ENCODE data around the gene TMEM63C. TPM values are rescaled to one million over a fixed set of nuclear protein-coding genes. Genes with fewer than 3 reads are reported as not detected.

TMEM63C gene, protein sequence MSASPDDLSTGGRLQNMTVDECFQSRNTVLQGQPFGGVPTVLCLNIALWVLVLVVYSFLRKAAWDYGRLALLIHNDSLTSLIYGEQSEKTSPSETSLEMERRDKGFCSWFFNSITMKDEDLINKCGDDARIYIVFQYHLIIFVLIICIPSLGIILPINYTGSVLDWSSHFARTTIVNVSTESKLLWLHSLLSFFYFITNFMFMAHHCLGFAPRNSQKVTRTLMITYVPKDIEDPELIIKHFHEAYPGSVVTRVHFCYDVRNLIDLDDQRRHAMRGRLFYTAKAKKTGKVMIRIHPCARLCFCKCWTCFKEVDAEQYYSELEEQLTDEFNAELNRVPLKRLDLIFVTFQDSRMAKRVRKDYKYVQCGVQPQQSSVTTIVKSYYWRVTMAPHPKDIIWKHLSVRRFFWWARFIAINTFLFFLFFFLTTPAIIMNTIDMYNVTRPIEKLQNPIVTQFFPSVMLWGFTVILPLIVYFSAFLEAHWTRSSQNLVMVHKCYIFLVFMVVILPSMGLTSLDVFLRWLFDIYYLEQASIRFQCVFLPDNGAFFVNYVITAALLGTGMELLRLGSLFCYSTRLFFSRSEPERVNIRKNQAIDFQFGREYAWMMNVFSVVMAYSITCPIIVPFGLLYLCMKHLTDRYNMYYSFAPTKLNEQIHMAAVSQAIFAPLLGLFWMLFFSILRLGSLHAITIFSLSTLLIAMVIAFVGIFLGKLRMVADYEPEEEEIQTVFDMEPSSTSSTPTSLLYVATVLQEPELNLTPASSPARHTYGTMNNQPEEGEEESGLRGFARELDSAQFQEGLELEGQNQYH
- polyA plus RNA-seq (2012; ENCODE audit: low read depth, missing spikeins) = 0.04 TPM

GRCh38 chr14:77181603-77182437, at the start of gene TMEM63C:
TMEM63C (plus strand) TSS chr14:77181798; CDS start chr14:77218814, 37,016 bp downstream.
- peak; percentile 85 for FAIRE-seq
- peak; percentile 64 for DNase-seq (ENCODE audit: insufficient read length, low spot score)
- no peak for TF ChIP-seq PAX5 (IDR thresholded peaks at IDR 0.05; ENCODE audit: insufficient read depth, low read length, severe bottlenecking)
- TF ChIP-seq POLR2AphosphoS5 (IDR thresholded peaks at IDR 0.05; ENCODE audit: low read depth, low read length) = no peak
- TF ChIP-seq TAF1 (IDR thresholded peaks at IDR 0.05; ENCODE audit: low read depth, low read length) = no peak
- no peak for TF ChIP-seq SPI1 (IDR thresholded peaks at IDR 0.05; ENCODE audit: low read depth, low read length)
- TF ChIP-seq POU2F2 (IDR thresholded peaks at IDR 0.05; ENCODE audit: low read depth, low read length) = no peak
- TF ChIP-seq POLR2A (IDR thresholded peaks at IDR 0.05; ENCODE audit: low read depth, low read length) = no peak

DNA sequence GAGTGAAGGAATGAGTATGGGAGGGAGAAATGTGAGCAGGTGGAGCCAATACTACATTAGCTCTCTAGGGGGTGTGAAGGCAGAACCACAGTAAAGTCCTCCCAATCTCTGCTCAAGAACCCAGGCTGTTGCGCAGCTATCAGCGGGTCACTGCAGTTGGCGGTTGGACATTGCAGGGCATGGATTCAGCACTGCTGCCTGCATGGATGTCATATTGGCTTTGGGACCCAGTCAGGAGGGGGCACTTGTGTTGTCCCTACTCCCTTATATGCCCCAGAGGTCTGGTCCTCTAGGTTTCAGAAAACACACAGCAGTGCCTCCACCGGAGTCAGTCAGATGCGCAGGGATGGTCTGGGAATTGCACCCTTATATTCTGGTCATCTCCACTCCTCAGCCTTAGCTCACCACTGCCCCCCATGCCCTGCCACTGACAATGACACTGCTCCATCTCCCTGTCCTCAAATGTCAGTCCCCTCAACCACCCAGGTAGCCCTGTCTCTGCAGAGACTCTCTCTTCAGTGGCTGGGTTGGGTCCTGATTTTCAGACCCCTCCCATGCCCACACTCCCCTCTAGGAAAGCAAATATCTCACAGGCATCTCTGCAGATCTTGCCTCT, 49.6 kb upstream of the TMEM63C start:
- no peak for FAIRE-seq
- TF ChIP-seq POU2F2 (IDR thresholded peaks at IDR 0.05; ENCODE audit: low read depth, low read length) (no peak), POLR2A (IDR thresholded peaks at IDR 0.05; ENCODE audit: low read depth, low read length) (no peak), TAF1 (IDR thresholded peaks at IDR 0.05; ENCODE audit: low read depth, low read length) (no peak), PAX5 (IDR thresholded peaks at IDR 0.05; ENCODE audit: insufficient read depth, low read length, severe bottlenecking) (no peak), SPI1 (IDR thresholded peaks at IDR 0.05; ENCODE audit: low read depth, low read length) (no peak), POLR2AphosphoS5 (IDR thresholded peaks at IDR 0.05; ENCODE audit: low read depth, low read length) (no peak)

DNA sequence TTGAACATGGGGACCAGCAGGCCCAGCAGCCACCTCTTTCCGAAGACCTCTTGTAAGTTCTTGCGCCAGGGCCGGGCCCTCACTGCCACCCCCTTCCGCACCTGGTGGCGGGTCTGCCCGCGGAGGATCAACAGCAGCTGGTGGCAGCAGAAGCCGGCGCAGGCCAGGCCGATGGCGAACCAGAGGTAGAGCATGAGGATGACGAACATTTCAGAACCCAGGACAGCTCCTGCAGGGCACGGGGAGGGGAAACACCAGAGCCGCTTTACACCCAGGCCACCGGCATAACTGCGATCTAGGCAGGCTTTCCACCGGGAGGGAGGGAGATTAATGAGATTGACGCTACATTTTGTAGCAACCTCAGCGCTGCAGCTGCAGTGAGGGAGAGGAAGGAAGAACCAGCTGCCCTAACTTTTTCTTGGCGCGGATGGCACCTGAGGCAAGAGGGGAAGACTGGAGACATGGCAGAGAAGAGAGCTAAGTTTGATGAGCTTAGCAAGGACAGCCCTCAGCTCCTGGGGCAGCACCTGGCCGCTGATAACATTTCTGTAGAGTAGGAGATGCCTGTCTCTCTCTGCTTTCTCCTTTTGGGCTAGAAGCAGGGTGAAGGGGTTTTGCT, 47.8 kb upstream of the TMEM63C start:
- peak; percentile 83 for DNase-seq (ENCODE audit: insufficient read length, low spot score)
- peak; percentile 56 for FAIRE-seq
- TF ChIP-seq POLR2A (IDR thresholded peaks at IDR 0.05; ENCODE audit: low read depth, low read length) (no peak), TAF1 (IDR thresholded peaks at IDR 0.05; ENCODE audit: low read depth, low read length) (no peak), PAX5 (IDR thresholded peaks at IDR 0.05; ENCODE audit: insufficient read depth, low read length, severe bottlenecking) (no peak), SPI1 (IDR thresholded peaks at IDR 0.05; ENCODE audit: low read depth, low read length) (no peak), POLR2AphosphoS5 (IDR thresholded peaks at IDR 0.05; ENCODE audit: low read depth, low read length) (no peak), POU2F2 (IDR thresholded peaks at IDR 0.05; ENCODE audit: low read depth, low read length) (no peak)

More for the DNA sequence above, 49.6 kb upstream of the TMEM63C start:
- DNase-seq (ENCODE audit: insufficient read length, low spot score) = no peak

- DNase-seq (ENCODE audit: insufficient read length, low spot score) (no peak), FAIRE-seq (no peak)
- TF ChIP-seq PAX5 (IDR thresholded peaks at IDR 0.05; ENCODE audit: insufficient read depth, low read length, severe bottlenecking) = no peak
- no peak for TF ChIP-seq SPI1 (IDR thresholded peaks at IDR 0.05; ENCODE audit: low read depth, low read length)
- TF ChIP-seq POU2F2 (IDR thresholded peaks at IDR 0.05; ENCODE audit: low read depth, low read length) = no peak
- TF ChIP-seq TAF1 (IDR thresholded peaks at IDR 0.05; ENCODE audit: low read depth, low read length) = no peak
- TF ChIP-seq POLR2AphosphoS5 (IDR thresholded peaks at IDR 0.05; ENCODE audit: low read depth, low read length) = no peak
- no peak for TF ChIP-seq POLR2A (IDR thresholded peaks at IDR 0.05; ENCODE audit: low read depth, low read length)
Observed at GRCh38 chr14:77139022-77139421, 42.6 kb upstream of the TMEM63C start.

DNA sequence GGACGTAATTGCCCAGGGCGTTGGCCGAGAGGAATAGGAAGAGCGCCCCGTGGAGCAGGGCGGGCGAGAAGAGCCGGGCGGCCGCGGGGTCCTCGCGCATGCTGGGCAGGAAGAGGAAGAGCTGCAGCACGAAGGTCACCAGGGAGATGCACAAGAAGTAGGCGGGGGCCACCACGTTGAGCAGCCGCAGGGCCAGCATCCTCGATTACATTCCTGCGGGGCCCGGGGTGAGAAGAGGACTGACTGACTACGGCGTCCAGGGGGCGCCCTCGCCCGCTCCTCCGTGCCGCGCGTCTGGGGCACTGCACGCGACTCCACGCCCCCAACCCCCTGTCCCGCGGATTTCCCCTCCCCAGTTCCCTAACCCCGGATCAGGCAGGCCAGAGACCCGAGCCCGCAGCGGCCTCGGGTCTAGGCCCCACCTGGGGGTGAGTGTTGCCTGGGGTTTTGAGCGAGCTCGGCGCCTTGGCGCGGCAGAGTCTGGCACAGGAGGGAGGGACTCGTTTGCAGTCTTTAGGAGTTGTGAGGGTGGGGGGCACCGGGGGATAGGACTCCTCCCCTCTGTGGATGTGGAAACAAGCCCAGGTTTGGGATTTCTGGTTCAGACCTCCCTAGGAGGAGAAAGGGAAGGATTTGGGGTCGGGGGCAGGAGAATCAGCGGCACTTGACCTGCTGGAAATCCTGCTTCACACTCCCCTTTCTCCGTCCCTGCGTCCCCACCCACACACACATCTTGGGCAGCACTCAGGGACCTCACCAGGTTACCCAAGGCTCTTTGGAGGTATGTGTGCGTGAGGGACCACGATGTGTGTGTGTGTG, 41.8 kb upstream of the TMEM63C start:
- DNase-seq (ENCODE audit: insufficient read length, low spot score) (peak; percentile 66), FAIRE-seq (peak; percentile 69)
- TF ChIP-seq TAF1 (IDR thresholded peaks at IDR 0.05; ENCODE audit: low read depth, low read length) = no peak
- no peak for TF ChIP-seq SPI1 (IDR thresholded peaks at IDR 0.05; ENCODE audit: low read depth, low read length)
- no peak for TF ChIP-seq PAX5 (IDR thresholded peaks at IDR 0.05; ENCODE audit: insufficient read depth, low read length, severe bottlenecking)
- no peak for TF ChIP-seq POU2F2 (IDR thresholded peaks at IDR 0.05; ENCODE audit: low read depth, low read length)
- TF ChIP-seq POLR2A (IDR thresholded peaks at IDR 0.05; ENCODE audit: low read depth, low read length) = no peak
- TF ChIP-seq POLR2AphosphoS5 (IDR thresholded peaks at IDR 0.05; ENCODE audit: low read depth, low read length) = no peak

GRCh38 chr14:77140359-77141213, 41.0 kb upstream of the TMEM63C start:
- TF ChIP-seq POU2F2 (IDR thresholded peaks at IDR 0.05; ENCODE audit: low read depth, low read length) = no peak
- no peak for TF ChIP-seq POLR2AphosphoS5 (IDR thresholded peaks at IDR 0.05; ENCODE audit: low read depth, low read length)
- FAIRE-seq (no peak), DNase-seq (ENCODE audit: insufficient read length, low spot score) (no peak)
